ENCODE results near the gene LZTS3.

Gene LZTS3

DNA sequence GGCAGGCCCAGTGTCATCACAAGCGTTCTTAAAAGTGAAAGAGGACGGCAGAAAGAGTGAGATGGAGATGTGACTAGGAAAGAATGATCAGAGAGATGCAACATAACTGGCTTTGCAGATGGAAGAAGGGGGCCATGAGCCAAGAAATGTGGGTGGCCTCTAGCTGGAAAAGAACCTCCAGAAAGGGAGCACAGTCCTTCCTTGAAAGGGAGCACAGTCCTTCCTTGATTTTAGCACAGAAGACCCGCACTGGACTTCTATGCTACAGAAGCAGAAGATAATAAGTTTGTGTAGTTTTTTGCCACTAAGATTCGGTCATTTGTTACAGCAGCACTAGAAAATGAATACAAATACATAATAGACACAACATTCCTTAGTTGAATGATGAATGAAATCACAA, 7.0 kb upstream of the LZTS3 start:
- Mint-ChIP-seq H3K36me3 (ENCODE audit: low read depth) (no peaks in the 10 kb centered on the region), H3K4me1 (ENCODE audit: low read depth) (no peaks in the 10 kb centered on the region), H3K4me3 (no peak overlapping the region), H3K27me3 (peaks cover 3% of the 10 kb centered on the region), H3K9me3 (no peaks in the 10 kb centered on the region), H3K27ac (no peak overlapping the region)

DNA sequence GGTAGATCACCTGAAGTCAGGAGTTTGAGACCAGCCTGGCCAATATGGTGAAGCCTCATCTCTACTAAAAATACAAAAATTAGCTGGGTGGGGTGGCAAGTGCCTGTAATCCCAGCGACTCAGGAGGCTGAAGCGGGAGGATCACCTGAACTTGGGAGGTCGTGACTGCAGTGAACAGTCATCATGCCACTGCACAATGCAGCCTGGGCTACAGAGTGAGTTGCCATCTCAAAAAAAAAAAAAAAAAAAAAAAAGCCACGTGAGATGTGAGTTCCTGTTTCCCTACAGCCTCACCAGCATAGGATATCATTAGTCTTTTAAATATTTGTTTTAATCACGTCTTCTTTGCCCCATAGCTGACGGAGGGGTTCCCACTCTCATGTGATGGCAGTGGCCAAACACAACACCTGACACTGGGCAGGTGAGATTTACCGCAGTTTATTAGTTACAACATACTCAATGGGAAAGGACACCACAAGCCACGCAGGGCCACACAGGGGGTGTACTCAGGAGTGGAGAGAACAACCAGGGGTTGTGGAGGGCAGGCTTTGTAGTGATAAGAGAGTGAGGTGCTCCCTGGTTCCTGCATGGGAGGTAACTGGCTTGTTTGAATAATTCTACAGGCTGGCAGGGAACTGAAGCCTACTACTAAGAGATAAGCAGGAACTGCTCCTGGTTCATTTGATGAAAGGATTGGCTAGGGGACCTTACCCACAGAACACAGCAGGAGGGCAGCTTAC, 4.6 kb upstream of the LZTS3 start:
- H3K9me3 Mint-ChIP-seq, result no peaks in the 10 kb centered on the region
- H3K27ac Mint-ChIP-seq, result no peak overlapping the region
- peaks cover 3% of the 10 kb centered on the region for H3K4me1 Mint-ChIP-seq (ENCODE audit: low read depth)
- no peak overlapping the region for H3K4me3 Mint-ChIP-seq
- no peaks in the 10 kb centered on the region for H3K36me3 Mint-ChIP-seq (ENCODE audit: low read depth)
- peaks cover 14% of the 10 kb centered on the region for H3K27me3 Mint-ChIP-seq

DNA sequence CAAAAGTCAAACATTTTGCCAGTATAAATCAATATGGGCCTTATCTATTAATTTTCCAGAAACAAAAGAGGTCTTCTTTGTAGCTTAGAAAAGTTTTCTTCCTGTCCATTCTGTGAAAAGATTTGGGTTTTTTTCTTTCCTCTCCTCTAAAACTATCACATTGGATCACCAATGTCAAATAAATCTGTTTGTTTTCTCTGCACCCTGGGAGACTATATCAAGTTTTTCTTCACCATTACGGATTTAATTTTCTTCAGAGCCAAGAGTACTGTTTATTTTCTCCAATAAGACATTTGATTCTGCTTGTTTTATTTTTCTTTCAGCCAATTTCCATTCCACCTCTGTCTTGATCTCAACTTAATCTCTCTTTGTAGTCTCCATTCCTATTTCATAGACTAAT, 1.9 kb upstream of the LZTS3 start:
- H3K36me3 Mint-ChIP-seq (ENCODE audit: low read depth), result no peaks in the 10 kb centered on the region
- H3K4me1 Mint-ChIP-seq (ENCODE audit: low read depth), result peaks cover 7% of the 10 kb centered on the region
- no peak overlapping the region for H3K27ac Mint-ChIP-seq
- H3K9me3 Mint-ChIP-seq, result no peaks in the 10 kb centered on the region
- no peak overlapping the region for H3K4me3 Mint-ChIP-seq
- peaks cover 27% of the 10 kb centered on the region for H3K27me3 Mint-ChIP-seq

DNA sequence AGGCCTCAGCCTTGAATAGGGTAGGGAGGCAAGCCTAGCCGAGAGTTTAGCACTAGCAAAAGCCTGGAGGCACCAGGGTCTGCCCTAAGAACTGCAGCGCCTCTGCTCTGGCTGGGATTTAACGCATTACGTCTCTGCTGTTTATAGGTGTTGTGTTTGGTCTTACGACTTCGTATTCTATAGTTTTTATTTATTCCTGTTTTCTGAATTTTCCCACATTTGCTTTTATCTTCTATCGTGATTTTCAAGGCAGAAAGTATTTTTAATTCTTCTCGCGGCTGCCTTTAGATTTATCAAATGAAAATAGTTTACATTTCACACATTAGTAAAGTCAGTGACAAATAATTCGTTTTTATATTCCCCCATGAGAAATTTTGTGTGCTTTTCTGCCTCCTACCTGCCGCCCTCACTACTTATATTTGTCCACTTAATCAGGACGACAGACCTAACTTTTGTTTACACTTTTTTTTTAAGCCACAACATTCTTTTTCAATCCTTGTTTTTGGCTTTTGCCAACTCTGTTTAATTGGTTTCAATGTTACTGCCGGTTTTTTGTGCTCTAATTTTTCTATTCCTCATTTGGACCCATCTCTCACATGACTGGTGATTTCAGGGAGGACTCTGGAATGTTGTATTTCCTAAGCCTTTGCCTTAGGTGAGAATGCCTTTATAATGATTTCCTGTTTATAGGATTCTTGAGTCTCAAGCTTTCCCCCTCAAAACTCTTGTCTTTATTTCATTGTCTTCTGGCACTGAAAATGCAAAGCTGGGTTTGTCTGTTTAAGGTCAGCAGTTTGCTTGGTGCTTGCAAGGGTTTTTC, 1.3 kb upstream of the LZTS3 start:
- Mint-ChIP-seq H3K36me3 (ENCODE audit: low read depth) (no peaks in the 10 kb centered on the region), H3K27me3 (peaks cover 31% of the 10 kb centered on the region), H3K4me3 (peak overlapping the region; percentile 81), H3K4me1 (ENCODE audit: low read depth) (peaks cover 7% of the 10 kb centered on the region), H3K27ac (no peak overlapping the region), H3K9me3 (no peaks in the 10 kb centered on the region)

DNA sequence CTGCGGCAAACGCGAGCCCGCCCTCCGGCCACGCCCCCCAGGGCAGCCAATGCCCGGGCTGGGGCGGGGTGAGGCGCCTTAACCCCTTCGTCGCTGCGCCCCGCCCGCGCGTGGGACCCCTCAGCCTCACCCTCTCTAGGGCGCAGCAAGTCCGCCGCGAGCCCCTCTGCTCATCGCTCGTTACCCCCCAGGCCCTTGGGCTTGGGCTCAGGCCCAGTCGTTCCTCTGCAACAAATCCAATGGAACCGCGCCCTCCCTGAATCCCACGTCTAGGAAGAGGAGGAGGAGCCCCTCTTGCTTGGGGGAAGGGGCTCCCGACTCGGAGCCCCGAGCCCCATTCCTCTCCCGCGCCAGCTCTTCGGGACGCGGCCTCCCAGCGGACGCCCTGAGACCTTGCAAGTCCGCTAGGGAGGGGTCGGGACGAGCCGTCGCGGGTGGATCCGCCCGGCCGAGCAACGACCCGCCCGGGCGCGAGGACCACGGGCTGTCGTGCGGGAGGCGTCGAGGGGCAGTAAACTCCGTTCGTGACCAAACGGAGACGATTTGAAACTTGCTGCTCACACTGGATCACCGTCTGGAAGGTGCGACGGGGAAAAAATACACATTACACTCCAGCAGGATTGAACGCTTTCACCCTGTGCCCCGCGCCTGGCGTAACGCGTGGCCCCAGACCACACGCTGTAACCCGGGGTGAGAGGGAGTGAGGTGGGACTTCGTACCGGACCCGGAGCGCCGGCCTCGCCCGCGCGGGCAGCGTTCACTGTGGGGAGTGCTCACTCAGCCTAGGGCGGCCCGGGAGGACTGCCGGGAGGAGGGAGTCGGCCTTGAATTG, 477 bp upstream of the LZTS3 start:
- H3K27me3 Mint-ChIP-seq, result peaks cover 37% of the 10 kb centered on the region
- H3K27ac Mint-ChIP-seq, result peak overlapping the region; percentile 36
- H3K9me3 Mint-ChIP-seq, result no peaks in the 10 kb centered on the region
- H3K4me1 Mint-ChIP-seq (ENCODE audit: low read depth), result peaks cover 8% of the 10 kb centered on the region
- H3K36me3 Mint-ChIP-seq (ENCODE audit: low read depth), result no peaks in the 10 kb centered on the region
- peak overlapping the region; percentile 81 for H3K4me3 Mint-ChIP-seq

DNA sequence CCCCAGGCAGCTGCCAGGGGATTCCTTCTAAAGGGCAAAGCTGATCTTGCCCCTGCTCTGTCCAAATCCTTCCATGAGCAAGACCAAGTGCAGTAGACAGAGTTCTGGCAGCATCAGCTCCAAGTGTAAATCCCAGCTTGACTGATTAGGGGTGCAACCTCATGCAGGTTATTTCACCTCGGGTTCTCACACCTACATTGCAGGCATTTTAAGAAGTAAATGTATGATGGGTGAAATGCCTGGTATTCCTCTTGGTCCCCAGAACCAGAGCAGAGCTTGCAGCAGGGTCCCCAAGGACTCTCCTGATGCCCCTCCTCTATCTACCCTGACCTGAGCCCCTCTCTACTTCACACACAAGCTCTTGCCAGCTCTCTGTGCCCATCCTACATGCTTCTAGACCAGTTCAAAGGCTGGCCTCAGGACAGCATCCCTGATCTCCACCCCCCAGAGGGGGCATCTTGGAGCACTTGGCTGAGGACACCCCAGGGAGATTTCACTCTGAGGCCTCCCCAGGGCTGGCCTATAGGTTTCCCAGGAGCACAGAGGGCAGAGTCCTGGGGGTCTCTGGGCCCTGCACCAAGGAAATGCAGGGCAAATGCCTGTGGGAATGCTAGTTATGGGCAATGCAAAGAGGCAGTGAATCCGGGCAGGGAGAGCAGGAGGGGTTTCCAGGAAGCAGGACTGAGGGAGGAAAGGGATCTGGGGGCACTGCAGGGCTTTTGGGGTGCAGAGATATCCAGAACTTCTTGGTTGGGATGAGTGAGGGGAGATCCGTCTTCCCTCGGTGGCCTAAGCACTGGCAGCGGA, 1.0 kb downstream of the LZTS3 start:
- peak overlapping the region; percentile 74 for H3K4me3 Mint-ChIP-seq
- no peak overlapping the region for H3K27ac Mint-ChIP-seq
- H3K27me3 Mint-ChIP-seq, result peaks cover 46% of the 10 kb centered on the region
- peaks cover 19% of the 10 kb centered on the region for H3K4me1 Mint-ChIP-seq (ENCODE audit: low read depth)
- H3K9me3 Mint-ChIP-seq, result no peaks in the 10 kb centered on the region
- no peaks in the 10 kb centered on the region for H3K36me3 Mint-ChIP-seq (ENCODE audit: low read depth)

DNA sequence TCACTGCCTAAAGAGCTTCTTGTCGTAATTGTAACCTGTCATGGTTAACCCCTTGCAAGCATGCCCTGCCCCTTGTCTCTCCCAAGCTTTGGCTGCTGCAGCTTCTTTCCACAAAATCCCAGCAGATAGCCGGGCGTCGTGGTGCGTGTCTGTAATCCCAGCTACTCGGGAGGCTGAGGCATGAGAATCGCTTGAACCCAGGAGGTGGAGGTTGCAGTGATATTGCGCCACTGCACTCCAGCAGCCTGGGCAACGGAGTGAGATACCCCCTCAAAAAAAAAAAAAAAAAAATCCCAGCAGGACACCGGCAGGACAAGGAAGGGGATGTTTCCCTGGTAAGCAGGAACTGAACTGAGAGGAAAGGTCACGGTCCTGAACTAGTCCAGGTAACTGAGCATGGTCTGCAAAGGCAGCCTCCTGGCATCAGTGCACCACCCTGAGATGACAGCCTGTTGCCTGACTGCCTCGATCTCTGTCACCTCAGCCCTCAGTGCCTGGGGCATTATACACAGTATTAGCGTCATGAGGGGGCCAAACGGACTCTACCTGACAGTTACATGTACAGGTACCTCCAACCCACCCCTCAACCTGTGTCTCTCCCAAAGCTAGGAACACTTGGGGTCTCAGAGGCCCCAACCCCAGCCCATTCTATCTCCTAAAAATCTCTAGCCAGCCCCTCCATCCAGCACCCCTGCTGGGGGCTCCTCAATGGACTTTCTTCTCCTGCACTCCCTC, 1.8 kb downstream of the LZTS3 start:
- H3K36me3 Mint-ChIP-seq (ENCODE audit: low read depth), result no peaks in the 10 kb centered on the region
- no peak overlapping the region for H3K4me3 Mint-ChIP-seq
- H3K27ac Mint-ChIP-seq, result no peak overlapping the region
- no peaks in the 10 kb centered on the region for H3K9me3 Mint-ChIP-seq
- peaks cover 19% of the 10 kb centered on the region for H3K4me1 Mint-ChIP-seq (ENCODE audit: low read depth)
- H3K27me3 Mint-ChIP-seq, result peaks cover 47% of the 10 kb centered on the region

DNA sequence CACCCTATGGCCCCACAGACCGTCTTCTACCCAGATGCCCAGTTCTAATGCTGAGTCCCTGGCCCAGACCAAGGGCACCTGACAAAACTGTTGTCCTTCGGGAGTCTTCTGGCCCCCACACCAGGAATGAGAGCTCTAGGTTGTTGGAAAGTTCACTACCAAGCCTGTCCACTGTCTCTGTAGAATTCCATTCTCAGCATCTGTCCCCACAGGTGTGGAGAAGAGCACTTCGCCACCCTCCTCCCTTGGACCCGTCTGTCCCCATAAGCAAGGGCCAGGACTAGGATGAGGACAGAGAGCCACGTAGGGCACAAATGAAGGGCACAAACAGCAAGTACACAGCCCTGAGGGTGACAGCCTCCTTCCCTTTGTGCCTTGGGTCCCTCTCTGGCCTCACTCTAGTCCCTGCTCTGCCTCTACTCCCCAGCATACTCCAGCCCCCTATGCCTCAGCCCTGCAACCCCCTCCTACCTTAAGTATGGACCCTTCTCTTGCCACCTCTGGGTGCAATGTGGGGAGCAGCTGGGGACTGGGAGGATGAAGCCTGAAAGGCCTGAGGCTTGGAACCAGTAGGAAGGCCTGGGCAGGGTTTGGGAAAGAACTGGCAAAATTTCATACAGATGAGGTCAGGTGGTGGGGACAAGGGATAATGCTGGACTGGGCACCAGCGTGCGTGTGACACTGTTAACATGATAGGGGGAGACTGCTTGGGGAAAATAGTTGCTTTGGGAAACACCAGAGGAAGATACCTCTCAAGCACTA, 4.3 kb downstream of the LZTS3 start:
- Mint-ChIP-seq H3K4me1 (ENCODE audit: low read depth) (peaks cover 18% of the 10 kb centered on the region), H3K27me3 (peaks cover 34% of the 10 kb centered on the region), H3K4me3 (no peak overlapping the region), H3K9me3 (no peaks in the 10 kb centered on the region), H3K36me3 (ENCODE audit: low read depth) (no peaks in the 10 kb centered on the region), H3K27ac (no peak overlapping the region)

DNA sequence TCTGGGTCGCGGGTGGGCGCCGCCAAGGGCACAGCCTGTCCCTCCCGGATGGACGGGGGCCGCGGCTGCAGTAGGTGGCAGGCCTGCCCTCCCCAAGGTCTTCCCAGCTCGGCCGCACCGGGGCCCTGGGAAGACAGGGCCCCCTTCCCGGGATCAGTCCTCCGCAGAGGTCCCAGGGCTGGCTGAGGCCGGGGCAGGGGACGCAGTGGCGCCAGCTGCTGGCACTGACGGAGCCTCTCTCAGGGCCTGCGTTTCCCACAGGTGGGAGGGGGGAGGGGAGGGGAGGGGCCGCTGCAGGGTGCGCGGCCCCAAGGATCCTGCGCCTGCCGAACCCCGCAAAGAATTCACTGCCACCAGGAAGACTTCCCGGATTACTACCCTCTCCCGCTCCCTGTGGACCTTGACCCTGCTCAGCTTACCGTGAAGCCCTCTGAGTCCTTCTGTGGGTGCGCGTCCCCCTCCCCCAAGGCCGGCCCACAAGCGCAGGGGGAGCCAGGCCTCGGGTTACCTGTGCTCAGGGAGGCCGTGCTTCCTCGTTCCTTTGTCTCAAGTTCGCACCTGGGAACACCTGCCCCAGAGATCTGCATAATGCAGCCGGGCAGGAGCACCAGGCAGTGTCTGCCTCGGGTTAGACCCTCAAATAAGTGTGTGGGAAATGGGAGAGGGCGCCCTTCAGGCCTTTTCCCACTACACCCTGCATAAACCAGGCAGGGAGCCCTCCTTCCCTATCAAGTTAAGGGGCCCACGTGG, 5.1 kb downstream of the LZTS3 start:
- Mint-ChIP-seq H3K4me3 (no peak overlapping the region), H3K9me3 (no peaks in the 10 kb centered on the region), H3K4me1 (ENCODE audit: low read depth) (peaks cover 16% of the 10 kb centered on the region), H3K27me3 (peaks cover 32% of the 10 kb centered on the region), H3K27ac (no peak overlapping the region), H3K36me3 (ENCODE audit: low read depth) (no peaks in the 10 kb centered on the region)

DNA sequence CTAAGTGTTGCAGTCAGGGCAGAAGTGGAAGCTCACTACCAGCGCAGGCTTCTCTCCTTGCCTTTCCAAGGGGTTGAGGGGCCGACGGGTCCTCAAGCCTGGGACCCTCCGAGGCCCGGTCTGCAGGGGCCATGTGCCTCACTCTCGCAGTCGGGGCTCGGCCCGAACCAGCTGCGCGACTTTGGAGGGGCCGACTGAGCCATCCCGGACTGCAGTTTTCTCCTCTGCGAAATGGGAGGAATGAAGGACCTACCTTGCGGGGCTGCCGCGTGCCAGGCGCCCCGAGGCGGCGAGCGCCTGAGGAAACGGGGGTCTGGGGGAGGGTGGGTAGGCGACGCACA, 5.6 kb downstream of the LZTS3 start:
- Mint-ChIP-seq H3K4me1 (ENCODE audit: low read depth) (peaks cover 16% of the 10 kb centered on the region), H3K27me3 (peaks cover 32% of the 10 kb centered on the region), H3K27ac (no peak overlapping the region), H3K4me3 (no peak overlapping the region), H3K9me3 (no peaks in the 10 kb centered on the region), H3K36me3 (ENCODE audit: low read depth) (no peaks in the 10 kb centered on the region)

DNA sequence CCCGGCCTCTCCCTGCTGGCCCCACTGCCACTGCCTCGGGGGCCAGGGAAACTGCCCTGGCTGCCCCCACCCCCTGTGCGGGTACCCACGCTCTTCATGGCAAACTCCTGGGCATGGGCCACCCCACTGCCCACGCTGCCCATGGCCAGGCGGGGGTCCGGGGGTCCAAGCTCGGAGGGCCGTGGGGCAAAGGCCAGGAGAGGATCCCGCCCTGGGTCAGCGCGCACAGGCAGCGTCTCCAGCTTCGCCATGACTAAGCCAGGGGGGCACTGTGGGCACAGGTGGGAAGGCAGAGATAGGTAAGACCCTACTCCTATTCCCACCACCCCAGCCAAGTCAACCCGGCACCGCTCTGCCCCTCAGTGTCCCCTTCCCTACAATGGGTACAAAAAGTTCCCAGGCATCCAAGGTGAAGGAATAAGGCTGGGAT, 6.4 kb downstream of the LZTS3 start:
- H3K27ac Mint-ChIP-seq, result no peak overlapping the region
- H3K4me3 Mint-ChIP-seq, result no peak overlapping the region
- H3K27me3 Mint-ChIP-seq, result peaks cover 25% of the 10 kb centered on the region
- no peaks in the 10 kb centered on the region for H3K9me3 Mint-ChIP-seq
- H3K4me1 Mint-ChIP-seq (ENCODE audit: low read depth), result peaks cover 12% of the 10 kb centered on the region
- no peaks in the 10 kb centered on the region for H3K36me3 Mint-ChIP-seq (ENCODE audit: low read depth)

DNA sequence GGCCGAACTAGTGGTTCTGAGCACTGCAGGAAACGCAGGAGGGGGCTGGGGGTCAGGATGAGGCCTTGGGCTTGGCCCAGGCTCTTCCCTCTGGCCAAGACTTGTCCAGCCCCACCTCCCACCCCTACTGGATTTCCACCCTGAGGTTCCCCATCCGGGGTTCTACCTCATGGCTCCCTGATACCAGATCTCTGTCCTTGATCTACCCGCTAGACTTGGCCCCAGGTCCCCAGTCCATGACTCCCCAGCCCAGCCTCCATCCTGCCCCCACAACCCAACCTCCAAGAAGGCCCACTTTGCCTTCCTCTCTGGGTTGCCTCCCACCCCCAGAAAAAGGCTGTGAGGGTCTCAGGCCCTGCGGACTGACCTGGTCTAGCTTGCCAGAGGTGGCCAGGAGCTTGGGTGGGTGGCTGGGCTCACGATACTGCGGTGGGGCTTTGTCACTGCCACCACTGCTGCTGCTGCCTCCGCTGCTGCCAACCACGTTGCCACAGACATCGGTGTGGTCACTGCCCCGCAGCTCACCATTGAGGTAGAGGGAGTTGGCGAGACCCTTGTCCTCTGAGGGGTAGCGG, 6.9 kb downstream of the LZTS3 start:
- Mint-ChIP-seq H3K4me3 (no peak overlapping the region), H3K4me1 (ENCODE audit: low read depth) (peaks cover 12% of the 10 kb centered on the region), H3K9me3 (no peaks in the 10 kb centered on the region), H3K36me3 (ENCODE audit: low read depth) (no peaks in the 10 kb centered on the region), H3K27ac (no peak overlapping the region), H3K27me3 (peaks cover 23% of the 10 kb centered on the region)
